AG09319 (cell line): ENCODE measurements around the gene LGALS4.
"Not testable (repeated sequence)": the region's sequence is repeated elsewhere in the genome, so short reads cannot be mapped to it uniquely, and the experiment has no call there.

Source experiments
- DNase-seq: peaks from one replicate; pipeline ENCODE4 v3.0.0-alpha.2; 2010; ENCODE audit warnings: low read depth; ENCODE audit errors: extremely low read depth
- TF ChIP-seq, protein P1 (sequence below): IDR thresholded peaks from 2 replicates; pipeline ENCODE4 v1.5.1; 2011; ENCODE audit warnings: low read depth, mild to moderate bottlenecking, inconsistent platforms, low read length, moderate library complexity

LGALS4 gene

DNA sequence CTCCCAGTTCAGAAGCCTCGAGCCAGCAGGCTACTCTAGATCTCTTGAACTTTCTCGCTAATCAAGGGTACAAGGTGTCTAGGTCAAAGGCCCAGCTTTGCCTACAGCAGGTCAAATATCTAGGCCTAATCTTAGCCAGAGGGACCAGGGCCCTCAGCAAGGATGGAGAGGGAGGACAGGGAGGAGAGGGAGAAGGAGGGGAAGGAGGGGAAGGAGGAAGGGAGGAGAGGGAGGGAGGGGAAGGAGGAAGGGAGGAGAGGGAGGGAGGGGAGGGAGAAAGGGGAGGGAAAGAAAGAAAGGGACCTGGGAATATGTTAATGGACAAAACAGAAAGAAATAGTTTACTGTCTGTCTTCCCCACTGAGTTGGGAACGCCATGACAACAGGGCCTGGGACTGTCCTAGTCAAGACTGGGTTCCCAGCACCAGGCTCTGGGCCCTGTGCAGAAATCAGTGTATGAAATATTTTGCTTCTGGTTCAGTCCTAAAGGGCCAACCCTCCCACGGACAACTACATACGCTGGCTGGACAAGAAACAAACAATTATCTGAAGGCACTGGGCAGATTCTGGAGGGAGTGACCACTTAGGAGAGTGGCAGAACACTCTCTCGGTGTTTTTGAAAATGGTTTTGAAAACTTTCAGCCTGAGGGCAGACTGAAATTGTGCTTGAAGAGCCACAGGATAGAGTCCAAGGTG is 14.3 kb upstream of the LGALS4 start:
- TF ChIP-seq, protein P1, sequence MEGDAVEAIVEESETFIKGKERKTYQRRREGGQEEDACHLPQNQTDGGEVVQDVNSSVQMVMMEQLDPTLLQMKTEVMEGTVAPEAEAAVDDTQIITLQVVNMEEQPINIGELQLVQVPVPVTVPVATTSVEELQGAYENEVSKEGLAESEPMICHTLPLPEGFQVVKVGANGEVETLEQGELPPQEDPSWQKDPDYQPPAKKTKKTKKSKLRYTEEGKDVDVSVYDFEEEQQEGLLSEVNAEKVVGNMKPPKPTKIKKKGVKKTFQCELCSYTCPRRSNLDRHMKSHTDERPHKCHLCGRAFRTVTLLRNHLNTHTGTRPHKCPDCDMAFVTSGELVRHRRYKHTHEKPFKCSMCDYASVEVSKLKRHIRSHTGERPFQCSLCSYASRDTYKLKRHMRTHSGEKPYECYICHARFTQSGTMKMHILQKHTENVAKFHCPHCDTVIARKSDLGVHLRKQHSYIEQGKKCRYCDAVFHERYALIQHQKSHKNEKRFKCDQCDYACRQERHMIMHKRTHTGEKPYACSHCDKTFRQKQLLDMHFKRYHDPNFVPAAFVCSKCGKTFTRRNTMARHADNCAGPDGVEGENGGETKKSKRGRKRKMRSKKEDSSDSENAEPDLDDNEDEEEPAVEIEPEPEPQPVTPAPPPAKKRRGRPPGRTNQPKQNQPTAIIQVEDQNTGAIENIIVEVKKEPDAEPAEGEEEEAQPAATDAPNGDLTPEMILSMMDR, result no peak
- no peak for DNase-seq

- DNase-seq, result not testable (repeated sequence)
Measured at GRCh38 chr19:38825936-38826335, 13.2 kb upstream of the LGALS4 start.

DNA sequence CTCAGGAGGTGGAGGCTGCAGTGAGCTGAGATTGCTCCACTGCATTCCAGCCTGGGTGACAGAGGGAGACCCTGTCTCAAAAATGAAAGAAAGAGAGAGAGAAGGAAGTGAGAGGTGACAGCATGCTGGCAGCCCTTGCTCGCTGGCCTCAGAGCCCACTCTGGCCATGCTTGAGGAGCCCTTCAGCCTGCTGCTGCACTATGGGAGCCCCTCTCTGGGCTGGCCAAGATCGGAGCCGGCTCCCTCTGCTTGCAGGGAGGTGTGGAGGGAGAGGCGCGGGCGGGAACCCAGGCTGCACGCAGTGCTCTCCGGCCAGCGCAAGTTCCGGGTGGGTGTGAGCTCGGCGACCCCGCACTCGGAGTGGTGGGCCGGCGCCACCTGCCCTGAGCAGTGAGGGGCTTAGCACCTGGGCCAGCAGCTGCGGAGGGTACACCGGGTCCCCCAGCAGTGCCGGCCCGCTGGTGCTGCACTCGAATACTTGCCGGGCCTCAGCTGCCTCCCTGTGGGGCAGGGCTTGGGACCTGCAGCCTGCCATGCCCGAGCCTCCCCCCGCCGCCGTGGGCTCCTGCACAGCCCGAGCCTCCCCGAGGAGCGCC is 8.6 kb upstream of the LGALS4 start:
- DNase-seq, result not testable (repeated sequence)

- TF ChIP-seq, protein P1, result no peak
- no peak for DNase-seq
Measured at GRCh38 chr19:38819231-38819920, 6.6 kb upstream of the LGALS4 start.

DNA sequence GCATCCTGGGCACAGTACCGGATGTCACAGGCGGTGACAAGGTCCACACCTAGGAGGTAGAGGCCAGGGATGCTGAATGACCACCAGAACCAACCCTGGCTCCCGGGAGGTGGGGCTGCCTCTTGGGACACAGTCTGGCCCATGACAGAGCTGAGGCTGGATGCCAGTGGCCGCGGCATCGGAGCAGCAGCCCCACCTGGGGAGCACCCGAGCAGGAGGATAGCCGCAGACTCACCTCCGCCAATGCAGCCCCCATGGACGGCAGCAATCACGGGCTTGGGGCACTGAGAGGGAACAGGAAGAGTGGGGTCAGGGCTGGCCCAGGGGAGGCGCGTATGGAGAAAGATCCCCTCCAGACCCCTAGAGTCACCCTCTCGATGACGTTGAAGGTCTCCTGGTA is 4.3 kb upstream of the LGALS4 start:
- no peak for DNase-seq
- TF ChIP-seq, protein P1, result no peak

DNA sequence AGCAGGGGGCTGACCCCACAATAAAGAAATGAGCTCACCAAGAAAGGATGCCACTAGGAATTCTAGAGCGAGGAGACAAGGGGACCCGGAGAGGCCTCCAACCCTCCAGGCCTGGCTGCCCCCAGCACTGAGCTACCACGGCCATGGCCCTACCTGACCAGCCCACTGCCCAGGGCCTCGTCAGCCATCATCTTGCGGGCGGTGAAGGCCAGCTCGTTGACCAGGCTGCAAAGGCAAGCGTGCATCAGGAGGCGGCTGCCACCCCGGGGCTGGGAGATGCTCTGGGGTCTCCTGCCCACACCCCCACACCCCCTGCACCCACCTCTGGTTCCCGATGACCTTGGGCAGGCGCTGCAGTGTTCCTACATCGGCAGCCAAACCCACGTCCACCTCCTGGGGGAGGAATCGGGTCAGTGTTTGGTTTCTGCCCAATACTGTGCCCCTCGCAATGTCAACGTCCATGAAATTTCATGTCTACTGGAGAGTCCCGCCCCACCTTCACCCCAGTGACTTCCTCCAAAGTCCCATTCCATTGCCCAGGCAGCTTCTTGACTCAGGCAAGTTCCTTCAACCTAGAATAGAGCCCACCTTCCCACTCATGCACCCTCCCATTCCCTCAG is 3.5 kb upstream of the LGALS4 start:
- no peak for DNase-seq
- TF ChIP-seq, protein P1, result no peak

GRCh38 chr19:38815059-38816001 is 2.6 kb upstream of the LGALS4 start:
- no peak for DNase-seq
- TF ChIP-seq, protein P1, result no peak

GRCh38 chr19:38813932-38814331 is 1.2 kb upstream of the LGALS4 start:
- DNase-seq, result not testable (repeated sequence)
